OCI-LY7 (cell line): Measurements from ENCODE around the gene HOXB8.

ENCODE experiments used
- CTCF ChIP-seq: fragments of 200-600 bp; sonication (generic); conservative IDR thresholded peaks from 2 replicates; pipeline ENCODE4 v1.5.1; 2014; ENCODE audit warnings: mild to moderate bottlenecking, antibody characterized with exemption, low read length, moderate library complexity, mixed read lengths
- EZH2phosphoT487 ChIP-seq: fragments of 200-600 bp; sonication (generic); IDR thresholded peaks from 2 replicates; pipeline ENCODE4 v1.6.1; 2018; ENCODE audit warnings: low read depth, borderline replicate concordance, mild to moderate bottlenecking, mixed run types, antibody characterized with exemption, low read length, moderate library complexity, mixed read lengths

GRCh38 chr17:48589831-48590606 lies 25.1 kb downstream of the HOXB8 start, which contains the start of gene HOXB3:
- TF ChIP-seq CTCF (no peak), EZH2phosphoT487 (no peak)
